HUDEP-2 (cell line): ENCODE measurements around the gene SCG3.

Experiments used
- DNase-seq, 76 experiments: peaks; one replicate each; lab custom pipeline; 2025; ENCODE audit not compliant: unreplicated experiment in 76 of 76; lab: John Stamatoyannopoulos, UW

Gene SCG3

DNA sequence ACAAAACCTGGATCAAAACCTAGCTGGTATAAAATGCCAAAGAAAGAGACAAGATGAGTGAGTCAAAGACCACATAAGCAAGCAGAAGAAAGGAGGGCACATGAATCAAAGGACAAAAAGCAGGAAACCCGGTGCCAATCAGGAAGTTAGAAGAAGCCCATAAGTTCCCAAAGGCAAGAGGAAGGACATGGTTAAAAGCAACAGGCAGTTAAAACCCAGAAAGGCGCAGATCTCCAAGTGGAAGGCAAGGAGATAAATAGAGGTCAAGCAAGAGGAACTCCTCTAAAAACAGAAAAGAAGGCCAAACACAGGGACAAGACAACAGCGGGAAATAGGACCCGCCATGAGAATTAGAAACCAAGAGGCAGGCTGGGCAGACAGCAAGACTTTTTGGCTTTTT, 74.5 kb downstream of the SCG3 start:
- no peak for DNase-seq

DNA sequence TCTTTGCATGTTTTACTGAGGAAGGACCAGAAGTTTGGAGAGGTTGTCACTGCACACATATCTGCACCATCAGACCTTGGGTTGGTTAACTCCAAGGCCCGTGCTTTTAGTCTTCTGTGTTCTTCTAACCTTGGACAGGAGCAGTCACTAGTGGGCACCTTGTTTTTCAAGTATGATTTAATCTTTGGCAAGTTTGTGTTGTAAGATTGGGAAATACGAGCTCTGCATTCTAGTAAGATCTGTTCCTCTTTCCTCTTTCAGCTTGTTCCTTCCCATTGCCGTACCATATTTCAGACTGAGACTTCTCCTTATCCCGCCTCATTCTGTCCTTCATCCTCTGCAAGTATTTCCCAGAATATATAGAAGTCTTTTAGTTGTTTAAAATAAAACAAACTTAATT, 75.2 kb downstream of the SCG3 start:
- no peak for DNase-seq

DNA sequence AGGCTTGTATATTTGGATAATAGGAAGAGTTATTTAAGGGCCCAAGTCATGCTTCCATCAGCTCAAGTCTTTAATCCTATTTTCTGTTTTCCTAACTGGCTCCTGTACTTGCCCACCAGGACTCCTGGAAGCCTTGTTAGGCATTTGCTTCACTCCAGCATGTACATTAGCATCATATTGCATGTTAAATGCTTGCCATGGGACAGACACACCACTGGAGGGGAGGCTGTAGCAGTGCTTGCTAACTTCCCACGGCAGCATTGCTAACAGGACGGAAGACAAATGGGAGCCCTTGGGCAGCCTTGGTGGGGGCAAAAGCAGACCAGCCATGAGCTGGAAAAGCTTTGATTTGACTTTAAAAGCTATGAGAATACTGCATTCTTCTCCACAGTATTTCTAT, 76.1 kb downstream of the SCG3 start:
- no peak for DNase-seq

DNA sequence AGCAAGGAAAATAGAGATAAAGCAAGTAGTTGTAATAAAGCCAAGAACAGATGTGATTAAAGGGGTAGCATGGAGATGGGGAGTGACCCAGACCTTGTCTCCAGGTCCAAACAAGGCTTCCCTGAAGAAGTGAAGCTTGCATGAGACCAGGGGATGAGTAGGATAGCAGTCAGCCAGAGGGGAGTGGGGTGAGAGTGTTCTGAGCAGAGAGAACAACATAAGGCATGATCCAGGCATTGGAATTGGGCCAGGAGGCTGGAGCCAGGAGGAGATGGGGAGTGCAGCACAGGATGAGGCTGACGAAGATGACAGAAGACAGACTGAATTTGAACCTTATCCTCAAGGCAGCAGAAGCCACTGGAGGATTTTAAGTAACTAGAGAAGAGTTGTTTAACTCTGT, 77.3 kb downstream of the SCG3 start:
- no peak for DNase-seq

DNA sequence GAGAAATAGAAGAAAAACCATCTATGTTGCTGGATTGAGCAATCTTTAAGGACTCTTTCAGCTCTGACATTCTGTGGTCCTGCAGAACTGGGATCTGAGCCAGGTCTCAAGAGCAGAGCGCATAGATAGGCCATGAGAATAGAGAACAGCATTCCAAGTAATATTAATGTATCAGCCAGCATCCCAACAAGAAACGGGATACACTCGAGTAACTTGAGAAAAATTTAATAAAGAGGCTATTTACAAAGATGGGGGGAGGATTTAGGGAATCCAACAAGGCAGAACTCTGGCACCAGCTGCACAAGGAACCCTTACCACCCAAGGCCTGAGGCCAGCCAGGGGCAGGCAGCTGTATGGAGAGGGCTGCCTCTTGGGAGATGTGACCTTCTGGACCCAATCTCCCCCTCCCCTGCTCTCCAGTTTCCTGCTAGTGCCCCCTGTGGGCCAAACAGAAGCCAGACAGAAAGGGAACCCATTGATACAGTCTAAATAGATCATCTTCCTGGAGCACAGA, 78.3 kb downstream of the SCG3 start:
- DNase-seq: no peak

DNA sequence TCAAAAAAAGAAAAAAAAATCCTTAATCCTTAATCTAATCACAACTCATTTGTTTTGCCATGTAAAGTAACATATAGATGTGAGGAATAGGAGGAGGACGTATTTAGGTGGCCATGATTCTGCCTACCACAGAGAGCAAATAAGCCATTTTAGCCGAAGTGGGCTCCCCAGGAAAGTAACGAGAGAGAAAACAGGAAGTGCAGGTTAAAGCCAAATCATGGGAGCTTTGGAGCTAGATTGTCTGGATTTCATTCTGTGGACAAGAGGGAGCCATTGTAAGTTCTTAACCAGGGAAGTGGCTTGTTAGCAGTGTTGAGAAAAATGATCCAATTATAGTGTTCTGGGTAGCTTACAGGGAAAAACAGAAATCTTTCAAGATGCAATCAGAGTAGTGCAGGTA, 79.5 kb downstream of the SCG3 start:
- no peak for DNase-seq

DNA sequence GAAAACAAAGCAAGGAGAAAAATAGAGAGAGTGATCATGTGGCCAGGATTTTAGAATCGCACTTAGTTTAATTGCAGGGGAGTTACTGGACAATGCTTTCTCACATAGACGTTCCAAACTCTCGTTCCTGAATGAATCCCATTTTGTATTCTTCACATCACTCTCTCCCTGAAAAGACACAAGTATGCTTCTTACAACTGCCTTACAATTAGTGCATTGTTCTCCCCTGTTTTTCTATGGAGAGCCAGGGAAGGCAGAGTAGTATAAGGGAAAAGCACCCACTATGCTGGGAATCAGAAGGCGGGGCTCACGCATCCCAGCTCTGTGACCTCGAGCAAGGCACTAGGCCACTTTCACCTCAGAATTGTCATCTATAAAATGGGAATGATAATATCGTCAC, 84.4 kb downstream of the SCG3 start:
- DNase-seq: no peak

DNA sequence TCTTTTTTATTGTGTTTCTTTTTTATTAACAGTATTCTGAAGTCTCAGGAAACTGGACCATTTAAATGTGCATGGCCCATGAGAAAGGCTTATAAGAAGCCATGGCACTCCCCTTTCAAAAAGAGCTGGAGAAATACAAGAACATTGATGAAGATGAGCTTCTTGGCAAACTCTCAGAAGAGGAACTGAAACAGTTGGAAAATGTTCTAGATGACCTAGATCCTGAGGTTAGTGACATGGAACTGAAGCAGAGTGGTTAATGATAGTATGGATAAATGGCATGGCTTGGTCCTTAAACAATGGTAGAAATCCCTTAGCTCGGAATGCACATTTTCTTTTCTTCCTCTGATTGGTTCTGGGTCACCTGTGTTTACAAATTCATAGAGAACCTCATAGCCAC, 85.0 kb downstream of the SCG3 start:
- DNase-seq: no peak

DNA sequence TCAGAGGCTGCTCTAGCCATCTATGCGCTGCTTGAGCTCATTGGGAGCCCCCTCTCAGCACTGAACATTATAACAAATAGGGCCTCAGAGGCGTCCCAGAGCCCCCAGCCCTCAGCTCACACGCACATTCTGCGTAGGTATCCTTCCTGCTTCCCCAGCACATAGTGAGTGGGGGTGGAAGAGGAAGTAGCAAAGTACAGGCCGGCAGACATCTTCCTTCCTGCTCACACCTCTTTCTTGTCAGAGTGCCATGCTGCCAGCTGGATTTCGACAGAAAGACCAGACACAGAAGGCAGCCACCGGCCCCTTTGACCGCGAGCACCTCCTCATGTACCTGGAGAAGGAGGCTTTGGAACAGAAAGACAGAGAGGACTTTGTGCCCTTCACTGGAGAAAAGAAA, 86.7 kb downstream of the SCG3 start:
- no peak for DNase-seq
